NCI-H2171 treated with DMSO at 0.1 percent for 48 hours (cell line): Measurements from ENCODE around the gene HES4.
"Not testable (repeated sequence)": the region's sequence is repeated elsewhere in the genome, so short reads cannot be mapped to it uniquely, and the experiment has no call there.

ENCODE experiments used
- DNase-seq: peaks from one replicate; lab custom pipeline; 2025; lab: John Stamatoyannopoulos, UW

HES4 gene

GRCh38 chr1:1018321-1018685, 18.4 kb upstream of the HES4 start:
- DNase-seq = not testable (repeated sequence)

DNA sequence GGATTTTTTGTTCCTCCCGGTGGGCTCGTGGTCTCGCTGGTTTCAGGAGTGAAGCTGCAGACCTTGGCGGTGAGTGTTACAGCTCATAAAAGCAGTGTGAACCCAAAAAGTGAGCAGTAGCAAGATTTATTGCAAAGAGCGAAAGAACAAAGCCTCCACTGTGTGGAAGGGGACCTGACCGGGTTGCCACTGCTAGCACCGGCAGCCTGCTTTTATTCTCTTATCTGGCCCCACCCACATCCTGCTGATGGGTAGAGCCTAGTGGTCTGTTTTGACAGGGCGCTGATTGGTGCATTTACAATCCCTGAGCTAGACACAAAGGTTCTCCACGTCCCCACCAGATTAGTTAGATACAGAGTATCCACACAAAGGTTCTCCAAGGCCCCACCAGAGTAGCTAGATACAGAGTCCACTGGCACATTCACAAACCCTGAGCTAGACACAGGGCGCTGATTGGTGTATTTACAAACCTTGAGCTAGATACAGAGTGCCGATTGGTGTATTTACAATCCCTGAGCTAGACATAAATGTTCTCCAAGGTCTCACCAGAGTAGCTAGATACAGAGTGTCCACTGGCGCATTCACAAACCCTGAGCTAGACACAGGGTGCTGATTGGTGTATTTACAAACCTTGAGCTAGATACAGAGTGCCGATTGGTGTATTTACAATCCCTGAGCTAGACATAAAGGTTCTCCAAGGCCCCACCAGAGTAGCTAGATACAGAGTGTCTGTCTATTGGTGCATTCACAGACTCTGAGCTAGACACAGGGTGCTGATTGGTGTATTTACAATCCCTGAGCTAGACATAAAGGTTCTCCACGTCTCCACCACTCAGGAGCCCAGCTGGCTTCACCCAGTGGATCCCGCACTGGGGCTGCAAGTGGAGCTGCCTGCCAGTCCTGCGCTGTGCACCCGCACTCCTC, 17.8 kb upstream of the HES4 start:
- DNase-seq = not testable (repeated sequence)

DNA sequence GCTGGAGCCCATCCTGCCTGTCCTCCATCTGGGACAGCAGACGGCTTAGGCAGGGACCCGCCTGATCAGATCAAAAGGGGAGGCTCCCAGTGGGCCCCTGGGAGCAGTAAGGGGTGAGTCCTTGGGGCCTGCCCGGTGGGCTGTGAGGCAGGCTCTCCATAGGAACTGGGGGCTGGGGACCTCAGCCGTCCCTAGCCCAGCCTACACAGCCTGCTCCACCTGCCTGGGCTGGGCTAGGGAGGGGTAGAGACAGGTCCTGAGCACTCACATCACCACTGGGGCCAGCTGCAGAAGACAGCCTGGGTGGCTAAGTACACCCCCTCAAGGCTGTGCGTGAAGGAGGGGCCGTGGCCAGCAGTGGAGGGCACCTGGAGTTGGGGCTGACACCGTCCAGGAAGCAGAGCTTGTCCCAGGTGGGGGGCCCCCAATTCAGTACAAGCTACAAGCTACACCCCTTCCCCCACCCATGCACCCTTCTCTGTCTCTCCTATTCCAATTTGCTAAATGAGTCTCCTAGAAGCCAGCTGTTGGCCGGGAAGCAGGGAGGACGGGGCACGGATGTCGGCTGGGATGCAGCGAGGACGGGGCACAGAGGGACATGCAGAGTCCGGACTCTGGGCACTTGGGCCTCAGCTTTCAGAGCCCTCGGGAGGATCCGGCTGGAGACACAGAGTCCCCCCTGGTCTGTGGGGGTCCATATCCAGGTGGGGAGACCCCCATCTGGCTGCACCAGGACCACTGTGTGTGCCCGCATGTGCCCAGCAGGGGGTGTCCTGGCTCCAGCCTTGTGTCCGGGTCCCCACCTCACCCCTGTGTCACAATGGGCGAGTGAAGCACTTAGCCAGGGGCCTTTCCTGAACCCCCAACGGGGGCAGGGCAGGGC, 15.1 kb upstream of the HES4 start:
- DNase-seq = peak; percentile 65

DNA sequence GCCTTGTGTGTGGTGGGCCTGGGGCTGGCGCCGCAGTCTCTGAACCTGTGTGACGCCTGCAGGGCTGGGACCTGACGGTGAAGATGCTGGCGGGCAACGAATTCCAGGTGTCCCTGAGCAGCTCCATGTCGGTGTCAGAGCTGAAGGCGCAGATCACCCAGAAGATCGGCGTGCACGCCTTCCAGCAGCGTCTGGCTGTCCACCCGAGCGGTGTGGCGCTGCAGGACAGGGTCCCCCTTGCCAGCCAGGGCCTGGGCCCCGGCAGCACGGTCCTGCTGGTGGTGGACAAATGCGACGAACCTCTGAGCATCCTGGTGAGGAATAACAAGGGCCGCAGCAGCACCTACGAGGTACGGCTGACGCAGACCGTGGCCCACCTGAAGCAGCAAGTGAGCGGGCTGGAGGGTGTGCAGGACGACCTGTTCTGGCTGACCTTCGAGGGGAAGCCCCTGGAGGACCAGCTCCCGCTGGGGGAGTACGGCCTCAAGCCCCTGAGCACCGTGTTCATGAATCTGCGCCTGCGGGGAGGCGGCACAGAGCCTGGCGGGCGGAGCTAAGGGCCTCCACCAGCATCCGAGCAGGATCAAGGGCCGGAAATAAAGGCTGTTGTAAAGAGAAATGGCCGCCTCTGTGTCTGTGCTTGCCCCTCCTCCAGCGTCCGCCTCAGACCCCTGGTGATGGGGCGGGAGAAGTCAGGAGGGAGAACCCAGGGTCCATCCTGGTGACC, 14.2 kb upstream of the HES4 start:
- no peak for DNase-seq

GRCh38 chr1:1013105-1013921, 13.4 kb upstream of the HES4 start, which contains the start of gene ISG15:
ISG15 (plus strand) TSS chr1:1013497; CDS start chr1:1013574, 77 bp downstream.
- DNase-seq = peak; percentile 60

GRCh38 chr1:1012736-1013104, 12.8 kb upstream of the HES4 start:
- not testable (repeated sequence) for DNase-seq

DNA sequence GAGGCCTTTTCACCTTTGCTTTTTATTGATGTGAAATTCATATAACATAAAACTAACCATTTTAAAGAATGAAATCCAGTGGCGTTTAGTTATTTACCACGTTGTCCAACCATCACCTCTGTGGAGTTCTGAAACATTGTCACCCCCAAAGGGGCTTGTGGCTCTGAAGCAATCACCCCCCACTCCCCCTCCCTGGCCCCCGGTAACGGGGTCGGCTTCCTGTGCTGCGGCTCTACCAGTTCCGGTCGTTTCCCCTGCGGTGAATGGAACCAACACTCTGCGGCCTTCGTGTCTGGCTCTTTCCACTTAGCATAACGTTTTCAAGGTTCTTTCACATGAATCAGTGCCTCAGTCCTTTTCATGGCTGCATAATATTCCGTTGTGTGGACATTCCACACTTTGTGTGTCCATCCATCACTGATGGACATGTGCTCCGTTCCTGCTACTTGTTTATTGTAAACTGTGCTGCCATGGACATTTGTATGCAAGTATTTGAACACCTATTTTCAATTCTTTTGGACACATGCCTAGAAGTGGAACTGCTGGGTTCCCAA, 11.6 kb upstream of the HES4 start:
- DNase-seq = no peak

DNA sequence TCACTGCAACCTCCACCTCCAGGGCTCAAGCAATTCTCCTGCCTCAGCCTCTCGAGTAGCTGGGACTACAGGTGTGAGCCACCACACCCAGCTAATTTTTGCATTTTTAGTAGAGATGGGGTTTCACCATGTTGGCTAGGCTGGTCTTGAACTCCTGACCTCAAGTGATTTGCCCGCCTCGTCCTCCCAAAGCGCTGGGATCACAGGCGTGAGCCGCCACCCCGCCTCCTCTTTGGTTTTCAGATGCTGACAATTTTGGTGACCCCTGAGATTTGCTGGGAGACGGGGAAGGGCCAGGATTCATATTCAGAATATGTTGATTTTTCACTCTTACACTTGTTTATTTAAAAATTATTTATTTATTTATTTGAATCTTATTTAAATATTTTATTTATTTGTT, 10.2 kb upstream of the HES4 start:
- not testable (repeated sequence) for DNase-seq

DNA sequence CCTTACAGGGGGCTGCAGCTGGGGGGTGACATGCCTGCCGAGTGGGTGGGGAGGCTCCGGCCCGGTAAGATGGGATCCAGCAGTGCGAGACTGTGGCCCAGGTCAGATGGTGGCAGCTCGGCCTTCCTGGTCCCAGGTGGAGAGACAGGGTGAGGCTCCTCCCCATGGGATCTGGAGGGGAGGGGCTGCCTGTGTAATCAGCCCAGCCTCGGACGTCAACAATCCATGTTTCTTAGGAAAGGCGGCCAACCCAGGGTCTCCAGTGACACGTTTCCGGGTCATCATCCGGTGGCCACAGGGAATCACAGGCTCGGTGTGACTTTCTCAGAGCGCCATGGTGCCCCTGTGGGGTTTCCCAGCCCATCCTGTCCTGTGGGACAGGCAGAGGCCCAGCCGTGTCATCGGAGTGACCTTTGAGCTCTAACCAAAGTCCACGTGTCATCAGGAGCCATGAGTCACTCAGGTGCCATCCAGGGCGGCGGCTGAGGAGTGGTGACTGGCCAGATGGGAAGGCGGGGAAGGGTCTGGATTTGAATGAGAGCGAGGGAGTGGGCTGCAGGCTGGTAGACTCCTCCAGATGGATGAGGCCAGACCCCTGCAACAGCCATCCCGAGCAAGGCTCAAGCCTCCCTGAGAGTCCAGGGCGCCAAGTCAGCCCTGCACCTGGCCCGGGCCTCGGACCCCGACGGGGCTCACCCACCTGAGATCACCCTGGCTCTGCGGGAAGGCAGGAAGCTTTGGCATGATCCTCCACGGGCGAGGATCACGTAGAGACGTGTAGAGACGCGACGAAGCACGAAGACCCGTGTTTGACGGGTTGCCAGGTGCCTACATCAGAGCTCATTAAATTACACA, 6.6 kb upstream of the HES4 start:
- DNase-seq = no peak

DNA sequence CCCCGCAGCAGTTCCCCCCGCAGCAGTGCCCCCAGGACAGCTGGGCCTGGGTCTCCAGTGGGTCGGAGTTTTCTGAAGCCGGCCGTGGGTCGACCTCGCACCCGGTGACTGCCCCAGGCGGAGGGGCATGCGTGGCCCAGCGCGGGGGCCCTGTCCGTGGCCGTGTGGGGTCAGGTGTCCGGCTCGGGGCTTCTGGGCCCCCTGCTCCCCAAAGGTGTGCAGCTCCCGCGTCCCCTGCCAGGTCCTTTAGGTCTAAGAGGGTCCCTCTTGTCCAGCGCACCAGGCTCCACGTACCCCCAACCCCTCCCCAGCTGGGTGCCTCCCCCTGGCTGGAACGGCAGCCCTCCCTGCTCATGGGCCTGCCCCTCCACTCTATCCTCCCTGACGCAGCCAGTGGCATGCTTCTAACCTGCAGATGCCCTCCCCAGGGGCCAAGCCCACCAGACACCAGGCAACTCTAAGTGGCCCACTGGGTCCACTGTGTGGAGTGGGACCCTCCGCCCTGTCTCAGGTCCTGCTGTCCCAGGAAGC, 5.9 kb upstream of the HES4 start:
- no peak for DNase-seq

- no peak for DNase-seq
Measured at GRCh38 chr1:1004780-1005697, 5.1 kb upstream of the HES4 start.

DNA sequence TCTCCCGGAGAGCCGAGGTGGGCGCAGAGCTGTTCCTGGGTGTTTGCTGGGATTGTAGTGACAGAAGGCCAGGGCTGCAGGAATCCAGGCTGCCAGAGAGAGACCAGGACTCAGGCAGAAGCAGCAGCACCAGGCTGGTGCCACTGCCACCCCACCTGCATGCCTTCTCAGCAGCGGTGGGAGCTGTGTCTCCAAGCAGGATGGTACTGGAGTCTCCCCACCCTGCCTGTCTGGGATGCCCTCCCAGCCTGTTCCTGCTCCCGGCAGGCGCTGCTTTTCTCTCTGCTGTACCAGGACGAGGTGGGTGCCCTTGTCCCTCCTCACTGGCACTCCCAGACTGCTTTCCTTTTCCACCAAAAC, 4.5 kb upstream of the HES4 start:
- no peak for DNase-seq

DNA sequence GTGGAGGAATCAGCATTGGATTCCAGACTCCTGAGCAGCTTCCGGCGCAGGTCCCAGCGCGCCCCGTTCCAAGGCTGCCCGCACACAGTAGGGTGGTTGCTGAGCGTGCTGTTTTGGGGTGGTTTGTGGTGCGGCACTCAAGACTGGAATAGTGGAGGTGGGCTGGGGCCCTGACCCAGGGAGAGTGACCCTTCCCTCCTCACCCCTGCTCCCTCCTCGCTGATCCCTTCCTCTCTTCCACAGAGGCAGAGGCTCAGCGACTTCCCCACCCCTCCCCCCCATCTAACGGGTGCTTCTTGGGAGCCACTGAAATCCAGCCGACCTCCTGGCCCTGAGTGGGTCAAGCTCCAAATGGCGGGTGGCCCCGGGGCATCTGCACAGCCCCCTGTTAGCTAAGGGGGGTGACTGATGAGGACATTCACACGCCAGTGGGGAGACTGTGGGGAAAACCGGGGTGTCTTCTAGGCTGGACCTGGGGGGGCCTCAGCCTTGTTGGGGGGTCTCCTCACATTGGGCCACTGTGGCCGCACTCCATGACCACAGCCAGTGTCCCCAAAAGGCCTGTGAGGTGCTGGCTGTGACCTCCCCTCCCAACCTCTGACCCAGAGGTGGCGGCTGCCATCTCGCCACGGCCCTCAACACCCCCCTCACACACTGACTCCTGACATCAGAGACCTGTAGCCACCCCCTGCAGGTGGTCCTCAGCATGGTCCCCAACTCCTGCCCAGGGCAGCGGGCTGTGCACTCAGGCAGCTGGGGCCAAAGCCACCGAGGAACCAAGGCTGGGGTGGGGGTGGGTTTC, 3.9 kb upstream of the HES4 start:
- no peak for DNase-seq

GRCh38 chr1:1001057-1001783, 1.3 kb upstream of the HES4 start:
- DNase-seq = peak; percentile 56

GRCh38 chr1:1000357-1001056, 610 bp upstream of the HES4 start:
- DNase-seq = peak; percentile 79

GRCh38 chr1:998995-999724, 737 bp downstream of the HES4 start:
- peak; percentile 57 for DNase-seq
